ENCODE measurements around the gene RSU1. TPM values are rescaled to one million over a fixed set of nuclear protein-coding genes. Genes with fewer than 3 reads are reported as not detected.

RSU1 gene
- total and polyA plus RNA-seq, 10 of the 15 experiments (the other 5 are each of a cell fraction or from before 2014, with no cell fraction given), result 49.2 to 139 (median 81.3) TPM

- ATAC-seq (no peak), DNase-seq (ENCODE audit: low read depth, low spot score) (no peak), FAIRE-seq (no peak)
- POLR2A ChIA-PET, result interaction anchor here (0.6 kb wide), 1 partner anchor 103 kb away, joined by 3 read pairs; no protein-coding TSS in a partner anchor
- no peaks in the 10 kb centered on the region for H3K79me2 ChIP-seq (ENCODE audit: control insufficient read depth, insufficient read depth, low read length)
- H3K9ac ChIP-seq (ENCODE audit: control insufficient read depth, insufficient read depth, low read length), result no peak overlapping the region
- in situ Hi-C loops (cut with MboI), result no loop called here
- 92% methylated on average over 2 of the region's 2 CpGs for WGBS (ENCODE audit: insufficient coverage, insufficient replicate concordance, low lambda C conversion rate, missing lambda C conversion rate)
- H3K27ac ChIP-seq (ENCODE audit: control insufficient read depth, insufficient read depth), result no peak overlapping the region
- RAD21 ChIA-PET (ENCODE audit: unreplicated experiment), result no interaction called here
- no peaks in the 10 kb centered on the region; a peak in 1 of 4 replicates for H3K36me3 ChIP-seq (ENCODE audit: control insufficient read depth in 2 of 2, insufficient read depth in 2 of 2, low read length in 1 of 2)
- no peak overlapping the region for H3K4me2 ChIP-seq (ENCODE audit: control insufficient read depth, insufficient read depth)
- H3K4me1 ChIP-seq (ENCODE audit: control insufficient read depth, insufficient read depth, low read length), result no peaks in the 10 kb centered on the region
- no TSS peak for BruUV-seq (replicated peaks)
- H4K20me1 ChIP-seq (ENCODE audit: control insufficient read depth, insufficient read depth), result no peaks in the 10 kb centered on the region
- CTCF ChIA-PET, result interaction anchor here (0.5 kb wide), 1 partner anchor 94 kb away, joined by 3 read pairs; no protein-coding TSS in a partner anchor
- no peak overlapping the region for H3K4me3 ChIP-seq
- H3K9me3 ChIP-seq (replicated peaks; ENCODE audit: control insufficient read depth, insufficient read depth, low read length), result no peaks in the 10 kb centered on the region
- SMC1A ChIA-PET (ENCODE audit: uncharacterized antibody, unreplicated experiment), result interaction anchor here (0.9 kb wide), 1 partner anchor 28 kb away, joined by 3 read pairs; no protein-coding TSS in a partner anchor
- H2AFZ ChIP-seq (ENCODE audit: control insufficient read depth, low read depth, low read length), result no peak overlapping the region
- H3K27me3 ChIP-seq (replicated peaks in 1 of 2; ENCODE audit: control insufficient read depth in 2 of 2, insufficient read depth in 2 of 2, low read length in 1 of 2), result no peaks in the 10 kb centered on the region
- intact Hi-C loops (cut with micrococcal nuclease; ENCODE audit: unreplicated experiment), result loop anchor here (2.0 kb wide), 1 partner anchor 19 kb away; no protein-coding TSS in a partner anchor
- TF ChIP-seq ZNF24 (IDR thresholded peaks at IDR 0.05) (no peak), FOS (IDR thresholded peaks at IDR 0.05; ENCODE audit: borderline replicate concordance, extremely low read depth, insufficient read length) (no peak), ESRRA (IDR thresholded peaks at IDR 0.05; ENCODE audit: low read length) (no peak), STAT3 (IDR thresholded peaks at IDR 0.05; ENCODE audit: low read depth, low read length) (no peak), GATAD2B (conservative IDR thresholded peaks at IDR 0.05; ENCODE audit: low read depth) (no peak), FOXM1 (IDR thresholded peaks at IDR 0.05; ENCODE audit: low read depth, low read length) (no peak), JUNB (IDR thresholded peaks at IDR 0.05) (no peak), BRCA1 (IDR thresholded peaks at IDR 0.05; ENCODE audit: low read depth, low read length) (no peak), JUND (IDR thresholded peaks at IDR 0.05; ENCODE audit: low read depth, low read length) (no peak), PML (IDR thresholded peaks at IDR 0.05; ENCODE audit: low read length) (no peak)
- TF ChIP-seq, protein P1, sequence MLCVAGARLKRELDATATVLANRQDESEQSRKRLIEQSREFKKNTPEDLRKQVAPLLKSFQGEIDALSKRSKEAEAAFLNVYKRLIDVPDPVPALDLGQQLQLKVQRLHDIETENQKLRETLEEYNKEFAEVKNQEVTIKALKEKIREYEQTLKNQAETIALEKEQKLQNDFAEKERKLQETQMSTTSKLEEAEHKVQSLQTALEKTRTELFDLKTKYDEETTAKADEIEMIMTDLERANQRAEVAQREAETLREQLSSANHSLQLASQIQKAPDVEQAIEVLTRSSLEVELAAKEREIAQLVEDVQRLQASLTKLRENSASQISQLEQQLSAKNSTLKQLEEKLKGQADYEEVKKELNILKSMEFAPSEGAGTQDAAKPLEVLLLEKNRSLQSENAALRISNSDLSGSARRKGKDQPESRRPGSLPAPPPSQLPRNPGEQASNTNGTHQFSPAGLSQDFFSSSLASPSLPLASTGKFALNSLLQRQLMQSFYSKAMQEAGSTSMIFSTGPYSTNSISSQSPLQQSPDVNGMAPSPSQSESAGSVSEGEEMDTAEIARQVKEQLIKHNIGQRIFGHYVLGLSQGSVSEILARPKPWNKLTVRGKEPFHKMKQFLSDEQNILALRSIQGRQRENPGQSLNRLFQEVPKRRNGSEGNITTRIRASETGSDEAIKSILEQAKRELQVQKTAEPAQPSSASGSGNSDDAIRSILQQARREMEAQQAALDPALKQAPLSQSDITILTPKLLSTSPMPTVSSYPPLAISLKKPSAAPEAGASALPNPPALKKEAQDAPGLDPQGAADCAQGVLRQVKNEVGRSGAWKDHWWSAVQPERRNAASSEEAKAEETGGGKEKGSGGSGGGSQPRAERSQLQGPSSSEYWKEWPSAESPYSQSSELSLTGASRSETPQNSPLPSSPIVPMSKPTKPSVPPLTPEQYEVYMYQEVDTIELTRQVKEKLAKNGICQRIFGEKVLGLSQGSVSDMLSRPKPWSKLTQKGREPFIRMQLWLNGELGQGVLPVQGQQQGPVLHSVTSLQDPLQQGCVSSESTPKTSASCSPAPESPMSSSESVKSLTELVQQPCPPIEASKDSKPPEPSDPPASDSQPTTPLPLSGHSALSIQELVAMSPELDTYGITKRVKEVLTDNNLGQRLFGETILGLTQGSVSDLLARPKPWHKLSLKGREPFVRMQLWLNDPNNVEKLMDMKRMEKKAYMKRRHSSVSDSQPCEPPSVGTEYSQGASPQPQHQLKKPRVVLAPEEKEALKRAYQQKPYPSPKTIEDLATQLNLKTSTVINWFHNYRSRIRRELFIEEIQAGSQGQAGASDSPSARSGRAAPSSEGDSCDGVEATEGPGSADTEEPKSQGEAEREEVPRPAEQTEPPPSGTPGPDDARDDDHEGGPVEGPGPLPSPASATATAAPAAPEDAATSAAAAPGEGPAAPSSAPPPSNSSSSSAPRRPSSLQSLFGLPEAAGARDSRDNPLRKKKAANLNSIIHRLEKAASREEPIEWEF (IDR thresholded peaks at IDR 0.05; ENCODE audit: insufficient replicate concordance, low read depth, low read length), result no peak
- TF ChIP-seq, protein P2, sequence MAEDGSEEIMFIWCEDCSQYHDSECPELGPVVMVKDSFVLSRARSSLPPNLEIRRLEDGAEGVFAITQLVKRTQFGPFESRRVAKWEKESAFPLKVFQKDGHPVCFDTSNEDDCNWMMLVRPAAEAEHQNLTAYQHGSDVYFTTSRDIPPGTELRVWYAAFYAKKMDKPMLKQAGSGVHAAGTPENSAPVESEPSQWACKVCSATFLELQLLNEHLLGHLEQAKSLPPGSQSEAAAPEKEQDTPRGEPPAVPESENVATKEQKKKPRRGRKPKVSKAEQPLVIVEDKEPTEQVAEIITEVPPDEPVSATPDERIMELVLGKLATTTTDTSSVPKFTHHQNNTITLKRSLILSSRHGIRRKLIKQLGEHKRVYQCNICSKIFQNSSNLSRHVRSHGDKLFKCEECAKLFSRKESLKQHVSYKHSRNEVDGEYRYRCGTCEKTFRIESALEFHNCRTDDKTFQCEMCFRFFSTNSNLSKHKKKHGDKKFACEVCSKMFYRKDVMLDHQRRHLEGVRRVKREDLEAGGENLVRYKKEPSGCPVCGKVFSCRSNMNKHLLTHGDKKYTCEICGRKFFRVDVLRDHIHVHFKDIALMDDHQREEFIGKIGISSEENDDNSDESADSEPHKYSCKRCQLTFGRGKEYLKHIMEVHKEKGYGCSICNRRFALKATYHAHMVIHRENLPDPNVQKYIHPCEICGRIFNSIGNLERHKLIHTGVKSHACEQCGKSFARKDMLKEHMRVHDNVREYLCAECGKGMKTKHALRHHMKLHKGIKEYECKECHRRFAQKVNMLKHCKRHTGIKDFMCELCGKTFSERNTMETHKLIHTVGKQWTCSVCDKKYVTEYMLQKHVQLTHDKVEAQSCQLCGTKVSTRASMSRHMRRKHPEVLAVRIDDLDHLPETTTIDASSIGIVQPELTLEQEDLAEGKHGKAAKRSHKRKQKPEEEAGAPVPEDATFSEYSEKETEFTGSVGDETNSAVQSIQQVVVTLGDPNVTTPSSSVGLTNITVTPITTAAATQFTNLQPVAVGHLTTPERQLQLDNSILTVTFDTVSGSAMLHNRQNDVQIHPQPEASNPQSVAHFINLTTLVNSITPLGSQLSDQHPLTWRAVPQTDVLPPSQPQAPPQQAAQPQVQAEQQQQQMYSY (CRISPR knock-in tag; IDR thresholded peaks at IDR 0.05), result no peak
Measured at GRCh38 chr10:16686054-16686902, 130.9 kb downstream of the RSU1 start.
